ENCODE measurements around the gene CPN2.

The CPN2 gene

DNA sequence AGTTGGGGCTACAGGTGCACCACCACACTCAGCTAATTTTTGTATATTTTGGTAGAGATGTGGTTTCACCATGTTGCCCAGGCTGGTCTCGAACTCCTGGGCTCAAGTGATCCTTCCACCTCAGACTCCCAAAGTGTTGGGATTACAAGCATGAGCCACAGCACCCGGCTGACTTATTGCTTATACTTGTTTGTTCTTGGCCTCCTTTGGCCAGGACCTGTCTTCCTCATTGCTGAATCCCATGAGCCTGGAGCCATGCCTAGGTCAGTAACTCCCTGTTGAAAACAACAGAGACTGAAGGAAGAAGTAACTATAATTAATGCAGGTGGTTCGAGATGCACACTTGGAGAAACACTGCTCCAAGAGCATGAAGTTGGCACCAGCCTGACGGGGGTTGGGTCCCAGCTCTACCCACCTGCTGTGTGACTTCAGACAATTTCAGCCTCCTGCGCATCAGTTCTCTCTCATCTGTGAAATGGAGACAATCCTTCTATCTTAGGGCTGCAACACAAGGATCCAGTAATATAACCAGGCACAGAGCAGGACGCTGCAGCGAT is 38.9 kb downstream of the CPN2 start:
- FAIRE-seq: no peak

DNA sequence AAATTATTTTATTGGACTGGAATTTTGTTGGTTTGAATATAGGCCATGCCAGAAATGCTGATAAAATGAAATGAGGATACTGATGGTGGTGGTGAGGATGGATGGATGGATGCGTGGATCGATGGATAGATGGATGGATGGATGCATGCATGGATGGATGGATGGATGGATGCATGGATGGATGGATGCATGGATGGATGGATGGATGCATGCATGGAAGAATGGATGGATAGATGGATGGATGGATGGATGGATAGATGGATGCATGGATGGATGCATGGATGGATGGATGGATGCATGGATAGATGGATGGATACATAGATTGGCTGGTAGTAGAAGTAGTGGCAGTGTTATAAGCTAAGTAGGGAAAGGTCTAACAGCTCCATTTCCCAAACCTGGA is 40.1 kb downstream of the CPN2 start:
- FAIRE-seq: no peak

DNA sequence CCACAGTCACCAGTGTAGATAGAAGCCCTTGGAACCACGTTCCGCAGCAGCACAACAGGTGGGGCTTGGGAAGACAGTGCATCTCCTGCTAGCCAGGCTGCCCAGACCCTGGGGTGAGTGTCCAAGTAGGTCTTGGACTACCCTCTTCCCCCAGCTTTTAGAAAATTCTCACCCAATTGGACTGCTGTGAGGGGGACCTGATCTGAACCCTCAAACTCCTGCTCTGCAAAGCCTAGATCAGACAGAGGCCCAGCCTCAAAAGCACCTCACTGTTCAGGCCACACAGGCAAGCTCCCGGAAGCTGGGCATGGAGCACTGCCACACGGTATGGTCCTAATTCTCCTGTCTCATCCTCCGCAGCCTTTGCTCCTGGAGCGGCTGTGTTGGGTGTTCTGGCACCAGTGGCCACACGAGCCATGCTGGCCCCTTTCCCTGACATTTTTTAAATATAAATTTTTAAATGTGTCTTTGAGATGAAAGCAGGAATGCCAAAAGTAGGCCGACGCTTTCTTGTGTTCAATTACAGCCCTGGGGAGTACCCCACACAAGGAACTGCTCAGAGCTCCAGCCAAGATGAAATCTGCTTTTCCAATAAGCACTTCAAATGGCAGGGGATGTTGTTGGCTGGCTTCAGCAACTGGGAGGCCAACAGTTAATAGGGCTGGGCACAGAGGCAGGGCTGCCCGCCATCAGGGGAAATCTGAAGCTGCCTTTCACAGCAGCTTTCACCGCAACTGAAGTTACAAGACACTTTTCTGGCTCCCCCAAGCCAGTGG is 40.9 kb downstream of the CPN2 start:
- FAIRE-seq: no peak

DNA sequence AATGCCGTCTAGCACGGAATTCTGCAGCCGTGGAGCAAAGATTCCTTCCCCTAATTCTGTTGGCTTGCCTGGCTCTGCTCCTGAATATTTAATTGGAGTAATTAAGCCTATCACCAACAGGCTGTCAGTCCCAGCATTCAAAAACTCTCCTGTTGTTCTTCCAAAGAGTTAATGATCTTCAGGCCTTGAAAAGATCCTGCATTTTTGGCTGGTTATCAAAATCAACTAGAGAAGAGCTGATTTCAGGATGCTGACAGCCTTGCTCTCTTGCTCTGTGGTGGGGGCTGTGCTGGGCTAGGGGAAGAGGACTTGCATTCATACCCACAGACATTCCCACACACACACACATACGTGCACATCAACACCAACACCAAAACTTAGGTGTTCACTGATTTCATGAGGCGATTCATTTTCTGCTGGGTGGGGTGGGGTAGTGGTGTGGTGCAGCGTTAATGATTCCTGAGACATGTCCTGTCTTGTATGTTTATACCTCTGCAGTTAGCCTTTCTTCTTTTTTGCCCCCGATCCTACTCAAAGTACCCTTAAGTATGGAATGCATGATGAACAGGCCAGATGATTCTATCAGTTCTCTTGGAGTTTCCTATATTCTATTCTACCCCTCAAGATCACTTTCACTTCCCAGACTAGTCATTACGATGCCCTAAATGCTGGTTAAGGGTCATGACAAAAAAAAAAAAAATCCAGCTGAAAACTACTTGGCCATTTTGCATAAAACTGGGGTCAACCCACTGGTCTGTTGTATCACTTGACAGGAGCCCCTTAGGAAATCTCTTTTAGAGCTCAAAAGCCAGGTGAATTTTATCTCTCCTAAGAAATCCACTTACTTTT is 42.3 kb downstream of the CPN2 start:
- FAIRE-seq: no peak

DNA sequence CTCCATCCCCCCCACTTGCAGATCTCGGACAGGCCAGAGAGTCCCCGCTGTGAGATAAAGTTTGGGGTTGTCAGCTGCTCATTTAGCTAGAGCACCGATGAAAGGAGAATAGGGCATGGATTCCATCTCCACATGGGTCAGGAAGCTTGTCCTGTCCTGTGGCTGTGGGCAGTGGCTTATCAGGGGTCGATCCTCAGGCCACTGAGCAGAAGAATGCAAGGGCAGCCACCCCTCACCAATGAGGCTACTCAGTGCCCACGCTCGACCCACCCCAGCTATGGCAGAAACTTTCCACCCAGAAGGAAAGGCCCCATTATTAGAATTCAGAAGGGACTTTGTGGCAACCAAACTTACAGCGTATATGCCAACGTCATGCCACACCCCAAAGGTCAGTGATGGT is 43.3 kb downstream of the CPN2 start:
- FAIRE-seq: no peak

DNA sequence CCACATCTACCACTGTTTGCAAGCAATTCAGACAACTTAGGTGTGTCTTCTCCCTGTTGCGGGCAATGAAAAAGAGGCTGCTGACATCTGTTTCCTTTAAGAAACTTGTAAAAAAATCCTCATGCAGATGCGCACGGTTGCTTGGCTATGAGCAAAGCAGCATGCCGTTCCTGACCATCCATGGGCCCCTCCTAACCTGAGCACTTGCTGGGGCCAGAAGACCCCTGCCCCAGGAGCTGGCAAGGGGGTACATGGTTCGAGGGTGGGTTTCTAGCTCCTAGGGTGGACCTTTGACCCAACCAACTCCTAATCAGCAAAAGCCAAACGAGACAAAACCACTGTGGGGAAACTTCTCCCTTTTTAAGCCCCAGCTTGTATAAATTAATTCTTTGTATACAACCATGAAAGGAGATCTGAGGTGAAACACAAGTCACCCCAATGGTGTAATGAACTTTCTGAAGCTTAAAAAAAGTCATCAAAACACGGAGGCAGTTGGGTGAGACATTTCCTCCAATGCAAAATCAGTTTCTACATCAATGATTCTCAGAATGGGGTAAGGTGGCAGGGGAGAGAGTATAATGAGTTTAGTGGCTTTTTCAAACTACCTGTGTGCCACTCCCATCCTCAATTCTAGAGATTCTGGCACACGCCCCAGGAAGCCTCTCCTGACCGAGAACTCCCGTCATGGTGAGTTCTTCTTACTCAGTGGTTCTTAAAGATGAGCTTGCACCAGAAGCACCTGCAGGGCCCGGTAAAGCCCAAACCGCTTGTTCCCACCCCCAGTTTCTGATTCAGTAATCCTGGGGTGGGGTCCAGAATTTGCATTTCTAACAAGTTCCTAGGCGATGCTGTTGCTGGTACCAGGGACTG is 44.1 kb downstream of the CPN2 start:
- FAIRE-seq: no peak

DNA sequence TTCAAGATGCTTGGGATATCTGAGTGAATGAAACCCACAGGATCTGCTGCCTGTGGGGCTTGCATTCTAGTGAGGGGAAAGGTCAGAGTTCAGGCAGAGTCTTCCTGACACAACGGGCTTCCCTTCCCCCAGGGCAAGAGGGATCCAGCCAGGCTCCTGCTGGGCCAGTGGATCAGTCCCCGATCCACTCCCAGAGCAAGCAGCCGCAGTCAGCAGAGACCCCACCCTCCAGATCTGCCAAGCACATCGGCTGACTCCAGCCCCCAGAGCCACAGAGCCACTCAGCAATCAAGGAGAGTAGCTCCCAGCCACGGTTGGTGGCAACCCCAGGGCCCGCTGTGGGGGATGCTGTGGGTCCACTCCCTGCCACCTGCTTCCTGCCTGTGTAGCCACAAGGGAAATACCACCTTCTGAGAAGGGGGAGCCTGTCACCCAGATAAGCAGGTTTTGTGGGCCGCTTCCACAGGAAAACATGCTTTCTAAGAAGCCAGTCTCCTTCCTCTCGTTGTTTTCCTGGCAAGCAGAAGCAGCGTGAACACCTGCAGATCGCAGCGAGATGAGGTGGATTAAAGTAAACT is 44.9 kb downstream of the CPN2 start:
- no peak for FAIRE-seq

DNA sequence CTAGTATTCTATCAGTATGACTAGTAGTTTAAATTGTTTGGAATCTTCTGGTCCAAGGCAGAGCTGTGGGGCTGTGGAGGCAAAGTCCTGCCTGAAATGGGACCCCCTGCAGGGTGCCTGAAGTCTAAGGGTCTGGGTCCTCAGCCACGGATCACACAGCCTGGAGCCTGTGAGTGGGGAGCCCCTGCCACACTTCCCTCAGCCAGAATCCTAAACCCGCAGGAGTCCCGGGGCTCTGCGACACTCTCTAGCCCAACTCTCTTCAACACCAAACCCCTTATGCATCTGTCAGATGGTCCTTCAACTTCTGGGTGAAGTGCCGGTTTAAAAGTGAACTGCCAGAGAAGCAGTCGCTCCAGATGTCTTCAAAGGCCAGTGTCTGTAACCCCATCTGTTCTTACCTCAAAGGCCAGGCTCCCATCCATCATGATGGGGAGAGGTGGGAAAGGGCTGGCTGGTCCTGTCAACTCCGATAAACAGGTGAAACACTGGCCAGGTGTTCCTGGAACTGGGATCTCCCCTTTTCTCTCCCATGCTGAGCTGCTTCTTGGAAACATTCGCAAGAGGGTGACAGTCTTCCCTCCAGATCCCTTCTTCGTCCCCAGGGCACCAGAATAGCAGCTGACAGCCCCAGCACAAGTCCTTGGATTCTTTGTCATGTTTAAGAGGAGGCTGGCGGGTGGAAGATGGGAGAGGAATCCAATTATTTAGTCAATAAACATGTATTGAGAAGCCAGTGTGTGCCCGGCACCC is 45.6 kb downstream of the CPN2 start:
- no peak for FAIRE-seq

DNA sequence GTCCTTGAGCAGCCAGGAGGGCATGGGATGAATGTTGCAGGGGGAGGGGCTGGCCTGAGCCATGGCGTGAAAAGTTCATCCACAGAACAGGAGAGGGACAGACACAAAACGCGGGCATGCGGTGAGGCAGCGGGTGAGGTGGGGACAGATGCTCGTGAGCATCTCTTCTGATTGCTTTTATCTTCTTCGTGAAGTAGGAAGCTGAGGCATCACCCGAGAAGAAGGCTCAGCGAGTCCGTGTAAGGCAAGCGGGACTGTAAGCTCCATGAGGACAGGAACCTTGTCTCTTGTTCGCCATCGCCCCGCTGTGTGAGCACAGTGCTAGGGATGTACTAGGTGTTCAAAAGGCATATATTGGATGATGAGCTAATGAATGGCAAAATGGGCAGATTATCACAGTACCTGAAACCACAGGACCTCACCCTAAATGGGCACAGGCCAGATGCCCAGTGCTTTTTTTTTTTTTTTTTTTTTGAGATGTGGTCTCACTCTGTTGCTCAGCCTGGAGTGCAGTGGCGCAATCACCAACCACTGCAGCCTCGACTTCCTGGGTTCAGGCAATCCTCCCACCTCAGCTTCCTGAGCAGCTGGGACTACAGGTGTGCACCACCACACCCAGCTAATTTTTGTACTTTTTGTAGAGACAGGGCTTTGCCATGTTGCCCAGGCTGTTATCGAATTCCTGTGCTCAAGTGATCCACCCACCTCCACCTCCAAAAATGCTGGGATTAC is 46.8 kb downstream of the CPN2 start:
- FAIRE-seq: no peak

DNA sequence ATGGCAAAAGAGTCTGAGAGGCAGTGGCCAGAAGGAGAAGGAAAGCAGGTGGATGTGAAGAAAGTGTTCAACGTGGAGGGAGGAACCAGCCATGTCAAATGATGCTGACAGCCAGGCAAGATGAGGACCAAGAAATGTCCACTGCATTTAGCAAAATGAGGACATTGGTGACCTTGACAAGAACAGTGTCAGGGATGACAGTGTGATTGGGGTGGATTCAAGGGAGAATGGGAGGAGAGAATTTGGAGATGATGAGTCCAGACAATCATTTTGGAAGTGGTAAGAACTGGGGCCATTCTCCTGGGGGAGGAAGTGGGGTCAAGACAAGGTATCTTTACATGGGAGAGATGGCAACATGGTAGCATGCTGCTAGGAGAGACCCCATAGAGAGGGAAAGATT is 47.4 kb downstream of the CPN2 start:
- FAIRE-seq: no peak

DNA sequence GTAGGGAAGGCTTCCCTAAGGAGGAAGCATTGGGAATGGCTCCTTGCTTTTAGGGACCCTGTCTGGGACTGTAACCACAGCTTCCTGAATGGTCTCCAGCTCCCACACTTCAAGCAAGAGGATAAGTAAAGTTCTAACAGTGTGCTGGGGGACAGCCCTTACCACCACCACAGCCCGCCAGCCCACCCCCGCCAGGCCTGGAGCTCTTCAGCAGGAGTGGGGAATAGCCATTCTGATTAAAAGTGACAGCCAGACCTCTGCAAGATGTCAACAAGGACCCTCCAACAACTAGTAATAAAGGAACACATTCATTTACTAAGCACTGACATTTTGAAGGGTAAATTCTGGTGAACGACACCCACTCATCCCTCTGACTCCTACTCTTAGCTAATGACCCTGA is 49.4 kb downstream of the CPN2 start:
- FAIRE-seq: no peak

DNA sequence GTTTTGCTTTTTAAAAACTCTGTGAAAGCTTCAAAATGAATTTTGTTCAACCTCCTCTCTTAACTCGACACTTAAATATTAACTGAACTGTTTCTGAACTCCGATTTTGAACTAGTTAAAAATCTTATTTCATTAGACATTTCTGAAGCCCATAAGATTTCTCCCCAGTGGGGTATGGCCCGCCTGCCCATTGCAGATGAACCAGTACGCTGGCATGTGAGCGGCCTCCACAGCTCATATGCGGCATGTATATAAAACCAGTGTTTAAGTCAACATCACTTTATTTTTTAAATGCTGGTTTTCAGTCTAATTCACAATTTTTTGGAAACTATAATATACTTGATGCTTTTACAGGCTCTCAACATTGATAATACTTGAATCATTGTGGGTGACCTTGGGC is 50.2 kb downstream of the CPN2 start:
- FAIRE-seq: no peak

DNA sequence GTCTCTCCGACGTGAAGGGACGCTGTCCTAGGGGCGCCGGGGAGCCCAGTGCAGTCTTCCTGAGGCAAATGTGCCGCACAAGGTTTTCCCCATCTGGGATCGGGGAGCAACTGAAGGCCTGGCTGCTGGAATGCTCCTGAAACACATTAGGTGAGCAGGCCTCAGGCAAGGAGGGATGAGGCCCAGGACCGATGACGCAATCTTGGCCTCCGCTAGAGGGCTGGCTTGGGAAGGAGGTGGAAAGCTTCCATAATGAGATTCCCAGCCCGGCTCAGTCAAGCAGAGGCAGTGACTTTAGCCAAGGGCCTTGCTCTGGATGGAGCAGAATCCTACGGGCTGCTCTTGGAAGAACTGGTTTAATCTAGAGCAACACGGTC is 50.8 kb downstream of the CPN2 start:
- FAIRE-seq: no peak

DNA sequence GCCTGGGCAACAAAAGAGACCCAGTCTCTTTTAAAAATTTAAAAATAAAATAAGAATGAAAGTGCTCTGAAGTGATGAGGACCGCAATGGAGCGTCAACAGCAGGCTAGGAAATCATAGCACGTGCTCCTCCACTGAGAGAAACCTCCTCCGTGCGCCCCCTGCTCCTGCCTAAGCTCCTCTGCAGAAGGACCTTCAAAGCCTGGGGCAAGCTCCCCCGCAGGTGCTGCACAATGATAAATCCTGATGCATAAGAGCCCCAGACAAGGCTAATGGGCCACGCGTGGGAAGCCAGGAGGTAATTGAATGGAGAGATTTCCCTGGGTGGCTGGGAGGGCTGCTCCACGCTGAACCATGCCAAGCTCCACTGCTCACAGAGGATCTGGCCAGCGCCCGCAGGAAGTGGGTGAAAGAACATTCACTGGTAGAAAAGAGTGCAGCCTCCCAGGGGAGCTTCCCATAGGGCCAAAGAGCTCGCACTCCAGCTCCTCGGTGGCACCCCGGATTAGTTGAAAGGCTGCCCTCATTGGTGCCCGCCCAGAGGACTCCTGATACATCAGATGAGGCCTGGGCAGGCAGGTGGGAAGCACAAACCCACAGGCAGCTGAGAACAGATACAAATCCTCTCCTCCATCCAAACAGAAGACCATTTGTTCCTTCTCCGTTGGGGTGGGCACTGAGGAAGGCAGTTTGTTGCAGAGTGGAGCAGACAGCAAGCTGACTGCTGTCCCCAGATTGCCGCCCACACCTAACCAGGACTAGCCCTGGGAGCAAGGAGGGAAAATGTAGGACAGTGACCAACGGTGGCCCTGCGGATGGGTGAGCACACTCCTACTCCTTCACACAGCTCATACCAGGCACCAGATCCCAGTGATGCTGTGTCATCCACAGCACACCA is 52.5 kb downstream of the CPN2 start:
- no peak for FAIRE-seq

DNA sequence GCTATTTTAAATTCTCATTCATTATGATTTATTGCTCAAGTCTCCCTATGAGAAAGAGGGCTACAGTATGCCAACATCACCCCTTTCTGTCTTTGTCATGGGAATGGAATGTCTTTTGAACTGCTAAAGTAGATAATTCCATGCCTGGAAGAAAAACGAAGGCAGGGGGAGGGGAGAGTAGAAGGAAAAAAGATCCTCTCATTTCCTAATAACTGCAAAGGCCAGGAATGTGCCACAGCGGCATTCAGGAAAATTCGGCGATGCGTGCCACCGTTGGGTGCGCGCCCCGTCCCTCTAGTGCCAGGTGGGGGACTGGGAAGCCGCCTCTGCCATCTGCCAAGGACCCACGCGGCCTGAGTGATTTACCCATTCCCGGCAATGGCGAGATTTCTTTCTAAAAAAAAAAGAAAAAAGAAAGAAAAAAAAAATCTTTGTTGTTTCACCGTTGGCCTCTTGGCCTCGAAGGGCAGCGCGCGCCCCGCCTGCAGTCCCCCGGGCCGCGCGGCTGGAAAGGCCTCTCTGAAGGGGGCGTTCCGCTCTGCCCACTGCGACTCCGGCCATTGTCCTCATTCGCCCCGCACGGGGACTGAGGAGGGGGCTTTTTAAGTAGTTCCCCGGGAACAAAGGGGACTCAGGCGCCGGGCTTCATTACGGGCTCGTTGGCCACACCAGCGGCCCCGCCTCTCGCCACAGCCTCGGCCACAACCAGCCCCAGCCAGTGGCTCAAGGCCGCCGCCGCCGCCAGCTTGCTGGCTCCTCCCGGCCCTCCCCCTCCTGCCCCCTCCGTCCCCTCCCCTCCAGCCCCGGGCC is 54.5 kb downstream of the CPN2 start:
- no peak for FAIRE-seq

DNA sequence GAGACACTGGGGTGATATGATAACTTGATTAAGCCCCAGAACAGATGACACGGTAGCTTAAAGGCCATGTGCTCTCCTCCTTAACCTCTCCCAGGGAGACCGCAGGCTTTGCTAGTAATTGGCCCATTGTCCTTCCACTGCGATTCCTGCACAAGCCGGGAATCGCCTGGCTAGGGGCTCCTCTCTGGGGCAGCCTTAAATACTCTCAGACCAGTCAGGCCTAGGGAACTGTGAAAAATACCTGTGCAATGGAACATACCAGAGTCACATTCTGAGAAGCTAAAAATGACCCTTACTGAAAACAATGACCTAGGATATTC is 56.3 kb downstream of the CPN2 start:
- no peak for FAIRE-seq

DNA sequence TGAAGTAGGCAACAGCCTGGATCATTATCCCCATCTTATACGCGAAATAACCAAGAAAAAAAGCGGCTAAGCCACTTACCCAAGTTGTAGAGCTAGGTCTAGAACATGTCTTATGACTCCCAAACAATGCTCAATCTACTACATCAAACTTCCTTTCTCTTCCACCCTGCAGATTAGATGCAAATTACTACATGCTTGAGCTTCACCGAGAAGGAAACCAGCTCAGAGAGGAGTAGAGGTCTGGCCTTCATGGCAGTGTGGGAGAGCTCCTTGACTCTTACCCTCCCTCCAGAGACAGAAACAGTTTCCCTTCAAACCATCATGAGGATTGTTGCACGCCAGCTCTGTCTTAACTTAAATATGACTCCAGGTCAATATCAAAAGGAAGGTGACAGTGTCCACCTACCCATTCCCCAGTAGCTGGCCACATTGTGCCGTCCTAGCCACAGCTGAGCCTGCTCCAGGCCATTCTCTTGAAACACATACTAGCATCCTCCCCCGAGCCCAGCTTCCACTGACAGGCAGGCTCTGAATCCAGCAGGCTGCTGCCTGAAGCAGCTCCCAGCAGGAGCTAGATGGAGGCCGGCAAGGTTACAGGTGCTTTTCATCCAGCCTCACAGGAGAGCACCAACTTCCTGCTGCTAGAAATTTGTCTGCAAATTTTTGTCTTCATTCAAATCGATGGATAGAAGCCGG is 56.8 kb downstream of the CPN2 start:
- FAIRE-seq: no peak

DNA sequence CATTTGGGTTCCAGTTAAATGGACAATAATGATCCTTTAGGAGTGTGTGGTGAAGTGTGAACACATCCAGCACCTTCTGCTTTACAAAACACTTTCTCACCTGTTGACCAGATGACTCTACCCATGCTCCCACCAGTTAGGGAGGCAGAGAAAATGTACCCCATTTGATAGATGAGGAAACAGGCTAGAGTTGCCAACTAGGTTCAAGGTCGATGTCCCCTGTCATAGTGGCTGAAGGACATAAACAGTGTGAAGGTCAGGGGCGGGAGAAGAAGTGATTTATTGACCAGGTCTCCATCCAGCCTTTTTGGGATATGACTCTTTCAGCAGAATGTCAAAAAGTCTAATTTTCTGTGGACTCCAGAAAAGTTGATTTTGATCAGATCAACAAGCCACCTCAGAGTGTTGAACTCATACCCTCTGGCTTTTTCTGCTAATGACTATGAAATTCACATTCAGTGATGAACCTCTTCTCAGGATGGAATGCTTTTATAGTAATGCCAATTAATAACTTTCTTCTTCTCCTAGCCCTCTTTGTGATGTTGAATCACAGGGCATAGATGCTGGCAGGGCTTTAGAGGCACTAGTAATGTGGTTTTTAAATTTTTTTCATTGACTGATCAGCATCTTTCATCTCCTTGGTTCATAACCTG is 57.5 kb downstream of the CPN2 start:
- FAIRE-seq: no peak
